Liver (tissue), 9 donors: ENCODE data around the gene CTNNA1. TPM values are rescaled to one million over a fixed set of nuclear protein-coding genes. Genes with fewer than 3 reads are reported as not detected.

Source experiments
- DNase-seq: peaks from one replicate; pipeline ENCODE4 v3.0.0-alpha.2; 2017; ENCODE audit warnings: low spot score
- H3K27ac ChIP-seq, 2 donors: one replicate each; pipeline ENCODE4 v1.7.0; 2013; ENCODE audit warnings: inconsistent platforms in 2 of 2, low read length in 2 of 2, control low read depth in 1 of 2, low read depth in 1 of 2, mild to moderate bottlenecking in 1 of 2
- H3K27me3 ChIP-seq, 4 donors: one replicate each; pipeline versions ENCODE4 v1.6.1 to v1.7.0; 2013; ENCODE audit warnings: low read length in 3 of 4, inconsistent platforms in 1 of 4, mild to moderate bottlenecking in 1 of 4, moderate library complexity in 1 of 4; ENCODE audit not compliant: control insufficient read depth in 4 of 4, insufficient read depth in 4 of 4
- H3K36me3 ChIP-seq, 4 donors: one replicate each; pipeline versions ENCODE4 v1.6.1 to v1.7.0; 2013; ENCODE audit warnings: low read length in 3 of 4, mild to moderate bottlenecking in 3 of 4, low read depth in 1 of 4, moderate library complexity in 1 of 4; ENCODE audit not compliant: control insufficient read depth in 4 of 4, insufficient read depth in 3 of 4
- H3K4me1 ChIP-seq, 4 donors: one replicate each; pipeline versions ENCODE4 v1.6.1 to v1.7.0; 2013; ENCODE audit warnings: low read length in 3 of 4, mild to moderate bottlenecking in 3 of 4, moderate library complexity in 1 of 4; ENCODE audit not compliant: control insufficient read depth in 4 of 4, insufficient read depth in 4 of 4
- H3K4me3 ChIP-seq, 3 donors: one replicate each; pipeline versions ENCODE4 v1.6.1 to v1.7.0; 2013; ENCODE audit warnings: low read length in 3 of 3, control low read depth in 1 of 3, low read depth in 1 of 3, mild to moderate bottlenecking in 1 of 3
- H3K9ac ChIP-seq, 2 donors: one replicate each; pipeline ENCODE4 v1.7.0; 2013; ENCODE audit warnings: low read length in 2 of 2, mild to moderate bottlenecking in 2 of 2, moderate library complexity in 2 of 2, control low read depth in 1 of 2, low read depth in 1 of 2
- H3K9me3 ChIP-seq, 4 donors: one replicate each; pipeline versions ENCODE4 v1.6.1 to v1.7.0; 2013; ENCODE audit warnings: low read length in 3 of 4; ENCODE audit not compliant: control insufficient read depth in 4 of 4
- CTCF ChIP-seq: fragments of 150-350 bp; IDR thresholded peaks from 2 replicates; pipeline ENCODE4 v1.5.1; 2017; ENCODE audit warnings: improper control_type of control experiment, low read depth, low read length; ENCODE audit not compliant: missing input control
- EGR1 ChIP-seq, 2 donors: IDR thresholded peaks; 2 replicates each; pipeline ENCODE4 v1.6.1; 2016 to 2018; ENCODE audit warnings: antibody characterized with exemption in 2 of 2, low read depth in 2 of 2
- FOXA1 ChIP-seq: IDR thresholded peaks from 2 replicates; pipeline ENCODE4 v1.6.1; 2016; ENCODE audit warnings: antibody characterized with exemption
- FOXA2 ChIP-seq: IDR thresholded peaks from 2 replicates; pipeline ENCODE4 v1.6.1; 2016; ENCODE audit warnings: antibody characterized with exemption
- GABPA ChIP-seq, 2 donors: IDR thresholded peaks in 1 of 2; conservative IDR thresholded peaks in 1 of 2; 2 replicates each; pipeline ENCODE4 v1.6.1; 2016; ENCODE audit warnings: antibody characterized with exemption in 2 of 2, mild to moderate bottlenecking in 1 of 2, moderate library complexity in 1 of 2
- HNF4A ChIP-seq, 2 donors: conservative IDR thresholded peaks; 2 replicates each; pipeline ENCODE4 v1.6.1; 2016; ENCODE audit warnings: antibody characterized with exemption in 2 of 2, mild to moderate bottlenecking in 2 of 2
- HNF4G ChIP-seq: IDR thresholded peaks from 2 replicates; pipeline ENCODE4 v1.6.1; 2016; ENCODE audit warnings: antibody characterized with exemption
- JUND ChIP-seq, 2 donors: IDR thresholded peaks; 2 replicates each; pipeline ENCODE4 v1.6.1; 2016; ENCODE audit warnings: antibody characterized with exemption in 2 of 2
- NR2F2 ChIP-seq: IDR thresholded peaks from 2 replicates; pipeline ENCODE4 v1.6.1; 2016; ENCODE audit warnings: antibody characterized with exemption
- RAD21 ChIP-seq, 2 donors: IDR thresholded peaks; 2 replicates each; pipeline ENCODE4 v1.6.1; 2016; ENCODE audit warnings: antibody characterized with exemption in 2 of 2, mild to moderate bottlenecking in 2 of 2
- REST ChIP-seq: IDR thresholded peaks from 2 replicates; pipeline ENCODE4 v1.6.1; 2016; ENCODE audit warnings: antibody characterized with exemption, mild to moderate bottlenecking
- RXRA ChIP-seq, 2 donors: IDR thresholded peaks; 2 replicates each; pipeline ENCODE4 v1.6.1; 2017 to 2018; ENCODE audit warnings: antibody characterized with exemption in 2 of 2, mild to moderate bottlenecking in 1 of 2
- SP1 ChIP-seq: IDR thresholded peaks from 2 replicates; pipeline ENCODE4 v1.6.1; 2018; ENCODE audit warnings: antibody characterized with exemption, mild to moderate bottlenecking
- TAF1 ChIP-seq: conservative IDR thresholded peaks from 2 replicates; pipeline ENCODE4 v1.6.1; 2016; ENCODE audit warnings: antibody characterized with exemption, mild to moderate bottlenecking
- YY1 ChIP-seq: IDR thresholded peaks from 2 replicates; pipeline ENCODE4 v1.6.1; 2016; ENCODE audit warnings: antibody characterized with exemption, mild to moderate bottlenecking
- WGBS: extraction: QIAGEN DNeasy Blood & Tissue Kit; methylation state at CpG from one replicate; pipeline ENCODE4 v1.1.7; 2013; 5-methylcytosine and 5-hydroxymethylcytosine counted together
- polyA plus RNA-seq, 2 donors: library from polyadenylated mRNA; stranded (reverse) in 1 of 2; unstranded in 1 of 2; fragments of 200-250 nt in 1 of 2; fragments of >200 nt in 1 of 2; fragmentation: Nextera tagmentation in 1 of 2; extraction: Ambion mirVana in 1 of 2; gene quantifications; one replicate each; pipeline versions ENCODE4 v1.2.1 to v1.2.3, GENCODE V29; 2013 to 2015
- total RNA-seq, 2 donors: library from RNA; depleted of rRNA; stranded (reverse); fragments of >200 nt; gene quantifications; one replicate each; pipeline ENCODE4 v1.2.3, GENCODE V29; 2014
- TF ChIP-seq, protein P1 (sequence below): IDR thresholded peaks from 2 replicates; pipeline ENCODE4 v1.6.1; 2016; ENCODE audit warnings: antibody characterized with exemption
- TF ChIP-seq, protein P2 (sequence below): IDR thresholded peaks from 2 replicates; pipeline ENCODE4 v1.6.1; 2016; ENCODE audit warnings: antibody characterized with exemption
- TF ChIP-seq, protein P3 (sequence below): IDR thresholded peaks from 2 replicates; pipeline ENCODE4 v1.6.1; 2016; ENCODE audit warnings: antibody characterized with exemption
- donor health status: healthy.
- donor health status: healthy.
- donor health status: healthy.
- donor health status: healthy.
- donor health status: healthy.

The CTNNA1 gene
- total and polyA plus RNA-seq, 4 donors = 39.9 to 150 (median 103) TPM

- 97% methylated on average over 18 of the region's 18 CpGs for WGBS
- no peak overlapping the region for H3K27ac ChIP-seq
- no peaks in the 10 kb centered on the region for H3K9me3 ChIP-seq
- no peaks in the 10 kb centered on the region for H3K27me3 ChIP-seq
- no peak overlapping the region for H3K9ac ChIP-seq
- no peak for DNase-seq
- H3K36me3 ChIP-seq = peaks cover 0 to 14% (median 5%) of the 10 kb centered on the region in 4 donors
- H3K4me3 ChIP-seq = no peak overlapping the region
- peaks cover 4 to 23% (median 11%) of the 10 kb centered on the region in 4 donors for H3K4me1 ChIP-seq
- no peak for TF ChIP-seq FOXA1
These were observed 198.1 kb downstream of the CTNNA1 start for GRCh38 chr5:138951091-138951985.

GRCh38 chr5:138951986-138952735 is 198.9 kb downstream of the CTNNA1 start:
- H3K4me1 ChIP-seq = peaks cover 4 to 23% (median 11%) of the 10 kb centered on the region in 4 donors
- DNase-seq = no peak
- H3K9ac ChIP-seq = no peak overlapping the region
- no peak overlapping the region for H3K4me3 ChIP-seq
- H3K27ac ChIP-seq = no peak overlapping the region
- no peaks in the 10 kb centered on the region for H3K9me3 ChIP-seq
- TF ChIP-seq FOXA2 (no peak), HNF4G (no peak), JUND (IDR thresholded peaks at IDR 0.05) (no peak), CTCF (no peak), EGR1 (IDR thresholded peaks at IDR 0.05; ENCODE audit: low read depth in 2 of 2) (no peak), GABPA (IDR thresholded peaks at IDR 0.05 in 1 of 2, conservative IDR thresholded peaks at IDR 0.05 in 1 of 2) (no peak), REST (no peak), FOXA1 (no peak), YY1 (no peak), TAF1 (no peak), RXRA (IDR thresholded peaks at IDR 0.05) (no peak), SP1 (no peak), HNF4A (conservative IDR thresholded peaks at IDR 0.05) (no peak), NR2F2 (no peak), RAD21 (IDR thresholded peaks at IDR 0.05) (no peak)
- TF ChIP-seq, protein P1, sequence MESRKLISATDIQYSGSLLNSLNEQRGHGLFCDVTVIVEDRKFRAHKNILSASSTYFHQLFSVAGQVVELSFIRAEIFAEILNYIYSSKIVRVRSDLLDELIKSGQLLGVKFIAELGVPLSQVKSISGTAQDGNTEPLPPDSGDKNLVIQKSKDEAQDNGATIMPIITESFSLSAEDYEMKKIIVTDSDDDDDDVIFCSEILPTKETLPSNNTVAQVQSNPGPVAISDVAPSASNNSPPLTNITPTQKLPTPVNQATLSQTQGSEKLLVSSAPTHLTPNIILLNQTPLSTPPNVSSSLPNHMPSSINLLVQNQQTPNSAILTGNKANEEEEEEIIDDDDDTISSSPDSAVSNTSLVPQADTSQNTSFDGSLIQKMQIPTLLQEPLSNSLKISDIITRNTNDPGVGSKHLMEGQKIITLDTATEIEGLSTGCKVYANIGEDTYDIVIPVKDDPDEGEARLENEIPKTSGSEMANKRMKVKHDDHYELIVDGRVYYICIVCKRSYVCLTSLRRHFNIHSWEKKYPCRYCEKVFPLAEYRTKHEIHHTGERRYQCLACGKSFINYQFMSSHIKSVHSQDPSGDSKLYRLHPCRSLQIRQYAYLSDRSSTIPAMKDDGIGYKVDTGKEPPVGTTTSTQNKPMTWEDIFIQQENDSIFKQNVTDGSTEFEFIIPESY = no peak
- TF ChIP-seq, protein P2, sequence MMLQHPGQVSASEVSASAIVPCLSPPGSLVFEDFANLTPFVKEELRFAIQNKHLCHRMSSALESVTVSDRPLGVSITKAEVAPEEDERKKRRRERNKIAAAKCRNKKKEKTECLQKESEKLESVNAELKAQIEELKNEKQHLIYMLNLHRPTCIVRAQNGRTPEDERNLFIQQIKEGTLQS = no peak
- TF ChIP-seq, protein P3, sequence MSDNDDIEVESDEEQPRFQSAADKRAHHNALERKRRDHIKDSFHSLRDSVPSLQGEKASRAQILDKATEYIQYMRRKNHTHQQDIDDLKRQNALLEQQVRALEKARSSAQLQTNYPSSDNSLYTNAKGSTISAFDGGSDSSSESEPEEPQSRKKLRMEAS = no peak
- peaks cover 0 to 7% (median 2%) of the 10 kb centered on the region in 4 donors for H3K36me3 ChIP-seq
- H3K27me3 ChIP-seq = no peaks in the 10 kb centered on the region
- 93% methylated on average over 17 of the region's 17 CpGs for WGBS
